IMR-90 (cell line): ENCODE data around the gene ANKS3. TPM values are rescaled to one million over a fixed set of nuclear protein-coding genes. Genes with fewer than 3 reads are reported as not detected.

Source experiments
- ATAC-seq: fragments of 200-7000 bp; cut with Tn5 transposase; 2 replicates; pipeline ENCODE4 v1.9.1; 2020; ENCODE audit warnings: low read depth, mild to moderate bottlenecking, moderate library complexity
- BruUV-seq: library from RNA; stranded (reverse); fragments of 400-500 nt; replicated peaks from 2 replicates; lab custom pipeline; 2021; lab: Mats Ljungman, UMichigan
- CTCF ChIA-PET: fragments of 300-600 bp; formaldehyde crosslinking; extraction: SDS; loops from one replicate; lab custom pipeline; 2021; ENCODE audit warnings: antibody characterized with exemption; lab: Yijun Ruan, JAX
- POLR2A ChIA-PET: fragments of 300-600 bp; sonication (Branson Sonifier 250); formaldehyde crosslinking; loops from one replicate; lab custom pipeline; 2022; ENCODE audit warnings: antibody characterized with exemption; ENCODE audit not compliant: unreplicated experiment; lab: Charles Lee
- DNase-seq: peaks from one replicate; pipeline ENCODE4 v3.0.0; 2013
- H2AFZ ChIP-seq: replicated peaks from 2 replicates; pipeline ENCODE3; 2013; ENCODE audit warnings: low read length, mild to moderate bottlenecking; ENCODE audit not compliant: poor library complexity
- H2AK5ac ChIP-seq: 2 replicates; pipeline ENCODE4 v1.6.1; 2013; ENCODE audit warnings: low read depth, low read length, inconsistent platforms
- H2AK9ac ChIP-seq: replicated peaks from 2 replicates; pipeline ENCODE3; 2013; ENCODE audit warnings: mild to moderate bottlenecking, low read depth, low read length, moderate library complexity; ENCODE audit not compliant: poor library complexity
- H2BK120ac ChIP-seq: 2 replicates; pipeline ENCODE4 v1.6.1; 2013; ENCODE audit warnings: low read depth, low read length, inconsistent platforms
- H2BK15ac ChIP-seq: 3 replicates; pipeline ENCODE4 v1.6.1; 2013; ENCODE audit warnings: low read depth, low read length, inconsistent platforms
- H2BK20ac ChIP-seq: 2 replicates; pipeline ENCODE4 v1.6.1; 2013; ENCODE audit warnings: low read depth, mild to moderate bottlenecking, inconsistent platforms, low read length, moderate library complexity
- H2BK5ac ChIP-seq: 2 replicates; pipeline ENCODE4 v1.6.1; 2013; ENCODE audit warnings: mild to moderate bottlenecking, low read depth, low read length, inconsistent platforms; ENCODE audit not compliant: poor library complexity, severe bottlenecking
- H3K14ac ChIP-seq: replicated peaks from 2 replicates; pipeline ENCODE4 v1.6.1; 2013; ENCODE audit warnings: low read depth, low read length, inconsistent platforms
- H3K18ac ChIP-seq: 2 replicates; pipeline ENCODE4 v1.6.1; 2013; ENCODE audit warnings: low read depth, low read length, control low read depth
- H3K23ac ChIP-seq: 2 replicates; pipeline ENCODE4 v1.6.1; 2013; ENCODE audit warnings: low read depth, low read length, inconsistent platforms
- H3K27ac ChIP-seq: 2 replicates; pipeline ENCODE4 v1.5.1; 2013; ENCODE audit warnings: mild to moderate bottlenecking, control low read depth, low read length; ENCODE audit not compliant: insufficient read depth
- H3K27me3 ChIP-seq: 2 replicates; pipeline ENCODE4 v1.6.1; 2013; ENCODE audit warnings: low read length; ENCODE audit not compliant: control insufficient read depth, insufficient read depth
- H3K36me3 ChIP-seq: 2 replicates; pipeline ENCODE4 v1.6.1; 2013; ENCODE audit warnings: low read length, mixed read lengths; ENCODE audit not compliant: control insufficient read depth, insufficient read depth
- H3K4ac ChIP-seq: 2 replicates; pipeline ENCODE4 v1.6.1; 2013; ENCODE audit warnings: low read depth, low read length, inconsistent platforms
- H3K4me1 ChIP-seq: 2 replicates; pipeline ENCODE4 v1.6.1; 2013; ENCODE audit warnings: low read length, mixed read lengths; ENCODE audit not compliant: control insufficient read depth, insufficient read depth
- H3K4me2 ChIP-seq: 2 replicates; pipeline ENCODE4 v1.6.1; 2013; ENCODE audit warnings: low read depth, mild to moderate bottlenecking, control low read depth, low read length, moderate library complexity
- H3K4me3 ChIP-seq: 2 replicates; pipeline ENCODE4 v1.5.1; 2013; ENCODE audit warnings: low read depth, mild to moderate bottlenecking, control low read depth, low read length, moderate library complexity; ENCODE audit not compliant: insufficient read depth
- H3K56ac ChIP-seq: 2 replicates; pipeline ENCODE4 v1.6.1; 2013; ENCODE audit warnings: low read length, inconsistent platforms; ENCODE audit not compliant: insufficient read depth; ENCODE audit errors: extremely low read depth
- H3K79me1 ChIP-seq, 2 experiments: 2 replicates each; pipeline ENCODE4 v1.6.1; 2013; ENCODE audit warnings: low read length in 2 of 2, inconsistent platforms in 1 of 2, low read depth in 1 of 2
- H3K9ac ChIP-seq: 2 replicates; pipeline ENCODE4 v1.6.1; 2013; ENCODE audit warnings: low read depth, low read length, control low read depth
- H3K9me1 ChIP-seq: 2 replicates; pipeline ENCODE4 v1.6.1; 2013; ENCODE audit warnings: low read length, inconsistent platforms; ENCODE audit not compliant: insufficient read depth
- H3K9me3 ChIP-seq: 2 replicates; pipeline ENCODE4 v1.6.1; 2013; ENCODE audit warnings: low read length; ENCODE audit not compliant: control insufficient read depth, insufficient read depth
- H4K20me1 ChIP-seq: 2 replicates; pipeline ENCODE4 v1.6.1; 2013; ENCODE audit warnings: low read length, inconsistent platforms; ENCODE audit not compliant: insufficient read depth
- H4K5ac ChIP-seq: 2 replicates; pipeline ENCODE4 v1.6.1; 2013; ENCODE audit warnings: mild to moderate bottlenecking, low read depth, low read length, control low read depth
- H4K8ac ChIP-seq, 2 experiments: 2 replicates each; pipeline ENCODE4 v1.6.1; 2013; ENCODE audit warnings: low read depth in 2 of 2, low read length in 2 of 2, control low read depth in 1 of 2, inconsistent platforms in 1 of 2
- H4K91ac ChIP-seq: 2 replicates; pipeline ENCODE4 v1.6.1; 2013; ENCODE audit warnings: low read depth, low read length, inconsistent platforms; ENCODE audit not compliant: insufficient read depth
- NFE2L2 ChIP-seq: fragments of 150-350 bp; IDR thresholded peaks from 2 replicates; pipeline ENCODE4 v1.6.1; 2016; ENCODE audit warnings: low read depth, mild to moderate bottlenecking, low read length
- POLR2A ChIP-seq: IDR thresholded peaks from 2 replicates; pipeline ENCODE4 v1.6.1; 2012; ENCODE audit warnings: mild to moderate bottlenecking, low read depth, low read length
- RAD21 ChIP-seq: IDR thresholded peaks from 2 replicates; pipeline ENCODE4 v1.6.1; 2012; ENCODE audit warnings: low read length, improper control_type of control experiment
- WGBS, 2 experiments: methylation state at CpG; one replicate each; pipeline versions ENCODE4 v1.1.5 to v1.1.7; 2013; ENCODE audit warnings: missing lambda C conversion rate in 2 of 2; ENCODE audit not compliant: insufficient read length in 1 of 2; ENCODE audit errors: extremely low coverage in 2 of 2; 5-methylcytosine and 5-hydroxymethylcytosine counted together
- dilution Hi-C: fragments of 300-500 bp; cut with HindIII; formaldehyde crosslinking; loops from one replicate; pipeline ENCODE4 v1.14.3; 2018; ENCODE audit warnings: low sequenced_read_pairs; ENCODE audit not compliant: unreplicated experiment
- in situ Hi-C: fragments of 300-500 bp; cut with MboI; formaldehyde crosslinking; loops from 3 replicates; pipeline ENCODE4 v1.14.3; 2019; ENCODE audit warnings: low sequenced_read_pairs, inconsistent platforms, mixed read lengths
- intact Hi-C: fragments of 100-400 bp; cut with micrococcal nuclease; formaldehyde crosslinking; loops from 2 replicates; pipeline ENCODE4 v1.10.0; 2022
- polyA plus RNA-seq, 3 experiments: library from polyadenylated mRNA; depleted of rRNA; stranded (reverse); fragments of >200 nt; gene quantifications; 2 replicates each; pipeline ENCODE4 v1.2.3, GENCODE V29; 2012; ENCODE audit warnings: low replicate concordance in 1 of 3
- total RNA-seq: library from RNA; depleted of rRNA; stranded (reverse); fragments of >200 nt; gene quantifications from 2 replicates; pipeline ENCODE4 v1.2.3, GENCODE V29; 2012
- TF ChIP-seq, protein P1 (sequence below): fragments of 150-350 bp; IDR thresholded peaks from 2 replicates; pipeline ENCODE4 v1.6.1; 2016; ENCODE audit warnings: low read depth, mild to moderate bottlenecking, low read length, moderate library complexity, borderline replicate concordance
- TF ChIP-seq, protein P2 (sequence below): fragments of 150-350 bp; IDR thresholded peaks from 2 replicates; pipeline ENCODE4 v1.6.1; 2017; ENCODE audit warnings: mild to moderate bottlenecking, antibody characterized with exemption, low read length, low read depth

ANKS3 gene
- total and polyA plus RNA-seq, 2 of the 4 experiments (the other 2 are of a cell fraction), result 24.4 to 25.0 TPM

DNA sequence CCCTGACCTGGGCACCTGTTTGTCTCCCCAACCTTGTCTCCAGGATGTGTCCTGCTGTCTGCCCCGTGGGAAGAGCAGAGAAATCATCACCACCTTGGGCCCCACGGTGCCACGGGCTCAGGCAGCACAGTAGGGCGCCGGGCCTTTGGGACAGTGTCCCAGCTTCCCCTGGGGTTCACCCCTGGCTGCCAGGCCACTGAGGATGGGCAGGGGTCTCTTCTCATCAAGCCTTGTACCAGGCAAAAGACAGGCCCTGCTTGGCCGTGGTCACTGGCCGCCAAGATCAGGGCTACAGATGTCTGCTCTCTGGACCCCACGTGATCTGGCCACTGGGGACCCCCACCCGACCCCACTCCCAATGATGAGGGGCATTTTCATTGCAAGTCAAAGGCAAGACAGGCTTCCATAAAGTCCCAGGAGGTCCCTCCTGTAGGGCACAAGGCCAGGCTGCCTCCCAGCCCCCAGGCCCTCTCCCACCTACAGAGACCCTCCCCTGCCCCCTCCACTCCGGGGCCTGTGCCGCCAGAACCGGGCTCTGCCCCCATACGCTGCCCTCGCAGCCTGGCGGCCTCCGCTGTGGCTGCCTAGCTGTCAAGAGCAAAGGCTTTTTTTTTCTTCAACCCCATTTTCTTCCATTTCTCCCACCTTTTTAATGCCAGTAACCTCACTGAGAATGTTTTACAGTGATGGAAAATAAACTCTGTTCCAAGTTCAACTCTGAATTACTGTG is 14.8 kb upstream of the ANKS3 start:
- H2BK20ac ChIP-seq, result no peak overlapping the region
- DNase-seq, result no peak
- WGBS, 2 experiments, result 93% methylated on average over 5 of the region's 16 CpGs; no CpG with 5 or more reads in 1 of the 2 experiments
- H3K14ac ChIP-seq, result no peak overlapping the region
- TF ChIP-seq, protein P1, sequence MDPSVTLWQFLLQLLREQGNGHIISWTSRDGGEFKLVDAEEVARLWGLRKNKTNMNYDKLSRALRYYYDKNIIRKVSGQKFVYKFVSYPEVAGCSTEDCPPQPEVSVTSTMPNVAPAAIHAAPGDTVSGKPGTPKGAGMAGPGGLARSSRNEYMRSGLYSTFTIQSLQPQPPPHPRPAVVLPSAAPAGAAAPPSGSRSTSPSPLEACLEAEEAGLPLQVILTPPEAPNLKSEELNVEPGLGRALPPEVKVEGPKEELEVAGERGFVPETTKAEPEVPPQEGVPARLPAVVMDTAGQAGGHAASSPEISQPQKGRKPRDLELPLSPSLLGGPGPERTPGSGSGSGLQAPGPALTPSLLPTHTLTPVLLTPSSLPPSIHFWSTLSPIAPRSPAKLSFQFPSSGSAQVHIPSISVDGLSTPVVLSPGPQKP, result no peak
- TF ChIP-seq, protein P2, sequence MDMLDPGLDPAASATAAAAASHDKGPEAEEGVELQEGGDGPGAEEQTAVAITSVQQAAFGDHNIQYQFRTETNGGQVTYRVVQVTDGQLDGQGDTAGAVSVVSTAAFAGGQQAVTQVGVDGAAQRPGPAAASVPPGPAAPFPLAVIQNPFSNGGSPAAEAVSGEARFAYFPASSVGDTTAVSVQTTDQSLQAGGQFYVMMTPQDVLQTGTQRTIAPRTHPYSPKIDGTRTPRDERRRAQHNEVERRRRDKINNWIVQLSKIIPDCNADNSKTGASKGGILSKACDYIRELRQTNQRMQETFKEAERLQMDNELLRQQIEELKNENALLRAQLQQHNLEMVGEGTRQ, result no peak
- TF ChIP-seq POLR2A, result no peak
- no peak for TF ChIP-seq NFE2L2
- TF ChIP-seq RAD21, result no peak
- H3K79me1 ChIP-seq, result 0 out of 4 replicates have a peak, but pooled peaks cover 0 to 4% of the 10 kb centered on the region in 2 experiments
- H3K9ac ChIP-seq, result no peak overlapping the region
- H3K4me3 ChIP-seq, result no peak overlapping the region
- no peak overlapping the region for H4K8ac ChIP-seq
- H3K9me1 ChIP-seq, result no peaks in the 10 kb centered on the region
- H3K18ac ChIP-seq, result no peak overlapping the region
- H3K9me3 ChIP-seq, result no peaks in the 10 kb centered on the region
- no TSS peak for BruUV-seq
- ChIA-PET CTCF (no interaction called here), POLR2A (no interaction called here)
- H4K5ac ChIP-seq, result no peak overlapping the region
- no peak overlapping the region for H3K4me2 ChIP-seq
- dilution Hi-C loops (no loop called here), intact Hi-C loops (no loop called here), in situ Hi-C loops (no loop called here)
- no peak overlapping the region for H2BK5ac ChIP-seq
- H2AK5ac ChIP-seq, result no peak overlapping the region
- H3K4ac ChIP-seq, result no peak overlapping the region
- H2BK15ac ChIP-seq, result no peak overlapping the region
- H3K27me3 ChIP-seq, result no peaks in the 10 kb centered on the region
- H4K91ac ChIP-seq, result no peak overlapping the region
- no peaks in the 10 kb centered on the region for H3K4me1 ChIP-seq
- H2BK120ac ChIP-seq, result no peak overlapping the region
- no peak for ATAC-seq
- no peaks in the 10 kb centered on the region for H4K20me1 ChIP-seq
- H3K27ac ChIP-seq, result no peak overlapping the region
- H3K36me3 ChIP-seq, result peaks cover 32% of the 10 kb centered on the region
- H2AK9ac ChIP-seq, result no peak overlapping the region
- no peak overlapping the region for H3K56ac ChIP-seq
- H2AFZ ChIP-seq, result no peak overlapping the region
- H3K23ac ChIP-seq, result no peak overlapping the region
